ENCODE measurements around the gene CLEC1A.

CLEC1A gene

DNA sequence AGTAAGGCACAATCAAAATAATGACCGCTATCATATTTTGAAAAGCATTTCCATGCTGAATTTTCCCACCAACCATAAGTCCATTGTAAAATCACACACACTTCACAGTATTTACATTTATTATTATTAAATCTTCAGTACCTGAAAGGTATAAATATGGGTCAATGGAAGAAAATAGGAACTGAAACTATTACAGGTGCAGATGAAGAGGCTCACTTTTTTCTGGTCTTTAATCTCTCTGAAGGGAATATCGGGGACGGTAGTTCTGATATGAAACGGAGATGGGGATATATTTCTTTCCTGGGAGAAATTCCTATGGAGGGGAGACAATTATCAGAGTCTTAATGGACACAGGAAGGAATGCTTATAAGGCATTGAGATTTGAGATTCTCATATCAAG lies 28.4 kb downstream of the CLEC1A start:
- H3K27ac ChIP-seq (ENCODE audit: low read depth, low read length), result no peak overlapping the region
- H3K9ac ChIP-seq (ENCODE audit: low read length), result no peak overlapping the region
- H3K4me1 ChIP-seq (ENCODE audit: insufficient read depth, low read length), result peaks cover 5% of the 10 kb centered on the region
- H3K4me3 ChIP-seq (ENCODE audit: low read depth in 1 of 2, low read length in 2 of 2), result no peak overlapping the region
- H3K9me3 ChIP-seq (ENCODE audit: low read length), result no peaks in the 10 kb centered on the region
- H3K27me3 ChIP-seq (ENCODE audit: control insufficient read depth in 1 of 2, insufficient read depth in 2 of 2, low read length in 2 of 2), result no peaks in the 10 kb centered on the region
- no peaks in the 10 kb centered on the region for H3K36me3 ChIP-seq (ENCODE audit: insufficient read depth, low read length)

GRCh38 chr12:10069976-10070375 lies 28.8 kb downstream of the CLEC1A start:
- no peaks in the 10 kb centered on the region for H3K27me3 ChIP-seq (ENCODE audit: control insufficient read depth in 1 of 2, insufficient read depth in 2 of 2, low read length in 2 of 2)
- peaks cover 5% of the 10 kb centered on the region for H3K4me1 ChIP-seq (ENCODE audit: insufficient read depth, low read length)
- no peaks in the 10 kb centered on the region for H3K9me3 ChIP-seq (ENCODE audit: low read length)
- no peak overlapping the region for H3K9ac ChIP-seq (ENCODE audit: low read length)
- no peaks in the 10 kb centered on the region for H3K36me3 ChIP-seq (ENCODE audit: insufficient read depth, low read length)
- H3K4me3 ChIP-seq (ENCODE audit: low read depth in 1 of 2, low read length in 2 of 2), result no peak overlapping the region
- no peak overlapping the region for H3K27ac ChIP-seq (ENCODE audit: low read depth, low read length)

- H3K27ac ChIP-seq (ENCODE audit: low read depth, low read length), result no peak overlapping the region
These were observed 29.7 kb downstream of the CLEC1A start for GRCh38 chr12:10069099-10069498.

GRCh38 chr12:10068644-10069043 lies 30.1 kb downstream of the CLEC1A start:
- H3K27me3 ChIP-seq (ENCODE audit: control insufficient read depth in 1 of 2, insufficient read depth in 2 of 2, low read length in 2 of 2), result no peaks in the 10 kb centered on the region
- H3K27ac ChIP-seq (ENCODE audit: low read depth, low read length), result peak overlapping the region; percentile 37
- peaks cover 5% of the 10 kb centered on the region for H3K4me1 ChIP-seq (ENCODE audit: insufficient read depth, low read length)
- no peak overlapping the region for H3K4me3 ChIP-seq (ENCODE audit: low read depth in 1 of 2, low read length in 2 of 2)
- no peaks in the 10 kb centered on the region for H3K9me3 ChIP-seq (ENCODE audit: low read length)
- H3K36me3 ChIP-seq (ENCODE audit: insufficient read depth, low read length), result no peaks in the 10 kb centered on the region
- no peak overlapping the region for H3K9ac ChIP-seq (ENCODE audit: low read length)

More at GRCh38 chr12:10069099-10069498, 29.7 kb downstream of the CLEC1A start:
- H3K9ac ChIP-seq (ENCODE audit: low read length), result no peak overlapping the region
- no peak overlapping the region for H3K4me3 ChIP-seq (ENCODE audit: low read depth in 1 of 2, low read length in 2 of 2)
- no peaks in the 10 kb centered on the region for H3K36me3 ChIP-seq (ENCODE audit: insufficient read depth, low read length)
- no peaks in the 10 kb centered on the region for H3K27me3 ChIP-seq (ENCODE audit: control insufficient read depth in 1 of 2, insufficient read depth in 2 of 2, low read length in 2 of 2)
- H3K4me1 ChIP-seq (ENCODE audit: insufficient read depth, low read length), result peaks cover 5% of the 10 kb centered on the region
- no peaks in the 10 kb centered on the region for H3K9me3 ChIP-seq (ENCODE audit: low read length)

DNA sequence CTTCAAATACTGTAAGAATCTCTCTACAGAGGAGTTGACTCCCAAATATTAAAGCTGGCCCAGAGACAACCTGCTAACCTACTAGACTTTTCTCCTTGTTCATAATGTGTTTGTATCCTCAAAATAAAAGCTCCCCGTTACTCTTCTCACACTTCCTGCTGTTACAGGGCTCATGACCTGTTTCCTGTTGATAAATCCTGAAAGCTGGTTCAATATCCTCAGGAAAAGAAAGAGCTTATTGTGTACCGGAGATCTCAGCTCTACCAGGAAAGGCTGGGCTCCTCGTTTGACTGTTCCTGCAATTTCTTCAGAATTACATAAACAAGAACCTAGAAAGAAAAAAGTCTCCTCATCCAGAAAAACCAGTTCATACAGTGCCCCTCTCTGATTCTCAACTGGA lies 30.8 kb downstream of the CLEC1A start:
- Histone ChIP-seq H3K9me3 (ENCODE audit: low read length) (no peaks in the 10 kb centered on the region), H3K36me3 (ENCODE audit: insufficient read depth, low read length) (no peaks in the 10 kb centered on the region), H3K9ac (ENCODE audit: low read length) (no peak overlapping the region), H3K27me3 (ENCODE audit: control insufficient read depth in 1 of 2, insufficient read depth in 2 of 2, low read length in 2 of 2) (no peaks in the 10 kb centered on the region), H3K27ac (ENCODE audit: low read depth, low read length) (no peak overlapping the region), H3K4me1 (ENCODE audit: insufficient read depth, low read length) (peaks cover 5% of the 10 kb centered on the region), H3K4me3 (ENCODE audit: low read depth in 1 of 2, low read length in 2 of 2) (no peak overlapping the region)

DNA sequence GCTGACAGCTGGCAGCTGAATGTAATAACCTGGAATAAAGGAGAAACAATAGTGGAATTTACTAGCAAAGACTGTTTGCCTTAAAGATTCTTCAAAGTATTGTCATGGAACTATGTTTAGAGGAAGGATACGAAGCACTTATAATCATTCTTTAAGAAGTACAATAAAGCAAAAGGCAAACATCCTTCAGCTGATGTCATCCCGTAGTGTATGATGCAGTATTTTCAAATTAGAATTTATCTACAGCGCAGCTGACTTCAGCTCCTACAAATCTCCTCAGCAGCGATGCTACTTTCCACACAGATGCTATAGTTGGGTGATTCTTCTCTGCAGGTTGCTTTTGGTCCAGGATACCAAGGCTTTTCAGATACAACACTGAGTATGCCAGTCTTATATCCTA lies 31.5 kb downstream of the CLEC1A start:
- H3K4me1 ChIP-seq (ENCODE audit: insufficient read depth, low read length), result peaks cover 5% of the 10 kb centered on the region
- no peak overlapping the region for H3K9ac ChIP-seq (ENCODE audit: low read length)
- no peaks in the 10 kb centered on the region for H3K36me3 ChIP-seq (ENCODE audit: insufficient read depth, low read length)
- no peak overlapping the region for H3K4me3 ChIP-seq (ENCODE audit: low read depth in 1 of 2, low read length in 2 of 2)
- H3K9me3 ChIP-seq (ENCODE audit: low read length), result no peaks in the 10 kb centered on the region
- no peak overlapping the region for H3K27ac ChIP-seq (ENCODE audit: low read depth, low read length)
- no peaks in the 10 kb centered on the region for H3K27me3 ChIP-seq (ENCODE audit: control insufficient read depth in 1 of 2, insufficient read depth in 2 of 2, low read length in 2 of 2)

- no peak overlapping the region for H3K27ac ChIP-seq (ENCODE audit: low read depth, low read length)
- H3K4me3 ChIP-seq (ENCODE audit: low read depth in 1 of 2, low read length in 2 of 2), result no peak overlapping the region
- peaks cover 5% of the 10 kb centered on the region for H3K4me1 ChIP-seq (ENCODE audit: insufficient read depth, low read length)
- no peaks in the 10 kb centered on the region for H3K27me3 ChIP-seq (ENCODE audit: control insufficient read depth in 1 of 2, insufficient read depth in 2 of 2, low read length in 2 of 2)
- no peaks in the 10 kb centered on the region for H3K9me3 ChIP-seq (ENCODE audit: low read length)
- no peaks in the 10 kb centered on the region for H3K36me3 ChIP-seq (ENCODE audit: insufficient read depth, low read length)
- no peak overlapping the region for H3K9ac ChIP-seq (ENCODE audit: low read length)
These were observed 33.5 kb downstream of the CLEC1A start for GRCh38 chr12:10065241-10065640.

- H3K9ac ChIP-seq (ENCODE audit: low read length), result no peak overlapping the region
- H3K27me3 ChIP-seq (ENCODE audit: control insufficient read depth in 1 of 2, insufficient read depth in 2 of 2, low read length in 2 of 2), result no peaks in the 10 kb centered on the region
- no peak overlapping the region for H3K27ac ChIP-seq (ENCODE audit: low read depth, low read length)
- no peaks in the 10 kb centered on the region for H3K9me3 ChIP-seq (ENCODE audit: low read length)
- H3K36me3 ChIP-seq (ENCODE audit: insufficient read depth, low read length), result no peaks in the 10 kb centered on the region
- H3K4me1 ChIP-seq (ENCODE audit: insufficient read depth, low read length), result no peaks in the 10 kb centered on the region
- no peak overlapping the region for H3K4me3 ChIP-seq (ENCODE audit: low read depth in 1 of 2, low read length in 2 of 2)
These were observed 40.4 kb downstream of the CLEC1A start for GRCh38 chr12:10058387-10058786.

- no peaks in the 10 kb centered on the region for H3K36me3 ChIP-seq (ENCODE audit: insufficient read depth, low read length)
- H3K4me3 ChIP-seq (ENCODE audit: low read depth in 1 of 2, low read length in 2 of 2), result no peak overlapping the region
- no peaks in the 10 kb centered on the region for H3K9me3 ChIP-seq (ENCODE audit: low read length)
- no peaks in the 10 kb centered on the region for H3K4me1 ChIP-seq (ENCODE audit: insufficient read depth, low read length)
- H3K9ac ChIP-seq (ENCODE audit: low read length), result no peak overlapping the region
- no peaks in the 10 kb centered on the region for H3K27me3 ChIP-seq (ENCODE audit: control insufficient read depth in 1 of 2, insufficient read depth in 2 of 2, low read length in 2 of 2)
- H3K27ac ChIP-seq (ENCODE audit: low read depth, low read length), result no peak overlapping the region
These were observed 46.4 kb downstream of the CLEC1A start for GRCh38 chr12:10052193-10052913.

DNA sequence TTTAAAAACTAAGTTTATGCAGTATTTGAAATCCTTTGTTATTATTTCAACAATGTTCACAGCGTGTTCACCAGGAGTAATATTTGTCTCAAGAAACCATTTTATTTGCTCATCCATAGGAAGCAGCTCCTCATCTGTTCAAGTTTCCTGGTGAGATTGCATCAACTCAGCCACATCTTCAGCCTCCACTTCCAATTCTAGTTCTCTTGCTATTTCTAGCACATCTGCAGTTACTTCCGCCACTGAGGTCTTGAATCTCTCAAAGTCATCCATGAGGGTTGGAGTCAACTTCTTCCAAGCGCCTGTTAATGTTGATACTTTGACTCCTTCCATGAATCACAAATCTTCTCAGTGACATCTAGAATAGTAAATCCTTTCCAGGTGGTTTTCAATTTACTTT lies 50.3 kb downstream of the CLEC1A start:
- Histone ChIP-seq H3K27ac (ENCODE audit: low read depth, low read length) (no peak overlapping the region), H3K4me3 (ENCODE audit: low read depth in 1 of 2, low read length in 2 of 2) (no peak overlapping the region), H3K27me3 (ENCODE audit: control insufficient read depth in 1 of 2, insufficient read depth in 2 of 2, low read length in 2 of 2) (no peaks in the 10 kb centered on the region), H3K4me1 (ENCODE audit: insufficient read depth, low read length) (no peaks in the 10 kb centered on the region), H3K36me3 (ENCODE audit: insufficient read depth, low read length) (no peaks in the 10 kb centered on the region), H3K9me3 (ENCODE audit: low read length) (no peaks in the 10 kb centered on the region), H3K9ac (ENCODE audit: low read length) (no peak overlapping the region)

GRCh38 chr12:10042167-10042566 lies 56.6 kb downstream of the CLEC1A start:
- Histone ChIP-seq H3K27ac (ENCODE audit: low read depth, low read length) (no peak overlapping the region), H3K4me1 (ENCODE audit: insufficient read depth, low read length) (no peaks in the 10 kb centered on the region), H3K27me3 (ENCODE audit: control insufficient read depth in 1 of 2, insufficient read depth in 2 of 2, low read length in 2 of 2) (no peaks in the 10 kb centered on the region), H3K36me3 (ENCODE audit: insufficient read depth, low read length) (no peaks in the 10 kb centered on the region), H3K4me3 (ENCODE audit: low read depth in 1 of 2, low read length in 2 of 2) (no peak overlapping the region), H3K9me3 (ENCODE audit: low read length) (no peaks in the 10 kb centered on the region), H3K9ac (ENCODE audit: low read length) (no peak overlapping the region)

- Histone ChIP-seq H3K4me3 (ENCODE audit: low read depth in 1 of 2, low read length in 2 of 2) (no peak overlapping the region), H3K36me3 (ENCODE audit: insufficient read depth, low read length) (no peaks in the 10 kb centered on the region), H3K4me1 (ENCODE audit: insufficient read depth, low read length) (no peaks in the 10 kb centered on the region), H3K27ac (ENCODE audit: low read depth, low read length) (no peak overlapping the region), H3K9ac (ENCODE audit: low read length) (no peak overlapping the region), H3K27me3 (ENCODE audit: control insufficient read depth in 1 of 2, insufficient read depth in 2 of 2, low read length in 2 of 2) (no peaks in the 10 kb centered on the region), H3K9me3 (ENCODE audit: low read length) (no peaks in the 10 kb centered on the region)
These were observed 64.8 kb downstream of the CLEC1A start for GRCh38 chr12:10033783-10034545.

Data from muscle layer of colon (tissue), 2 donors.